HepG2 (cell line): Measurements from ENCODE around the gene P2RY11. TPM values are rescaled to one million over a fixed set of nuclear protein-coding genes. Genes with fewer than 3 reads are reported as not detected.

Source experiments
- AKNA ChIP-seq: sonication (generic); formaldehyde crosslinking; IDR thresholded peaks from 2 replicates; pipeline ENCODE4 v1.4.0; 2020; ENCODE audit warnings: missing genetic modification reagents, borderline replicate concordance
- ATF7-NPFF ChIP-seq: sonication (generic); formaldehyde crosslinking; IDR thresholded peaks from 2 replicates; pipeline ENCODE4 v1.8.1; 2023; ENCODE audit warnings: mild to moderate bottlenecking, low read depth, missing genetic modification reagents, moderate library complexity
- E2F1 ChIP-seq: sonication (generic); formaldehyde crosslinking; IDR thresholded peaks from 2 replicates; pipeline ENCODE4 v1.5.0; 2020; ENCODE audit warnings: missing genetic modification reagents
- ERF ChIP-seq: IDR thresholded peaks from 2 replicates; pipeline ENCODE4 v1.6.1; 2018; ENCODE audit warnings: missing biosample characterization, missing genetic modification reagents
- FOXJ3 ChIP-seq: sonication (generic); formaldehyde crosslinking; IDR thresholded peaks from 2 replicates; pipeline ENCODE4 v1.4.0; 2020; ENCODE audit warnings: missing genetic modification reagents, mild to moderate bottlenecking, borderline replicate concordance
- KLF11 ChIP-seq: IDR thresholded peaks from 2 replicates; pipeline ENCODE4 v1.6.1; 2016; ENCODE audit warnings: missing compliant biosample characterization
- KLF12 ChIP-seq: sonication (generic); formaldehyde crosslinking; IDR thresholded peaks from 2 replicates; pipeline ENCODE4 v1.4.0; 2020; ENCODE audit warnings: missing genetic modification reagents, borderline replicate concordance
- LBX2 ChIP-seq: sonication (generic); formaldehyde crosslinking; IDR thresholded peaks from 2 replicates; pipeline ENCODE4 v1.5.0; 2020; ENCODE audit warnings: missing genetic modification reagents, mild to moderate bottlenecking, borderline replicate concordance
- MAZ ChIP-seq, 2 experiments: sonication (generic) in 1 of 2; formaldehyde crosslinking in 1 of 2; IDR thresholded peaks; 2 replicates each; pipeline versions ENCODE4 v1.5.0 to v1.6.1; 2012 to 2020; ENCODE audit warnings: low read depth in 2 of 2, mild to moderate bottlenecking in 2 of 2, borderline replicate concordance in 1 of 2, improper control_type of control experiment in 1 of 2, low read length in 1 of 2, missing genetic modification reagents in 1 of 2, moderate library complexity in 1 of 2
- NR2F1 ChIP-seq, 2 experiments: fragments of 450-650 bp in 1 of 2; formaldehyde crosslinking in 1 of 2; IDR thresholded peaks; 2 replicates each; pipeline versions ENCODE4 v1.5.0 to v1.6.1; 2016 to 2020; ENCODE audit warnings: mild to moderate bottlenecking in 1 of 2, missing compliant biosample characterization in 1 of 2, missing genetic modification reagents in 1 of 2, moderate library complexity in 1 of 2
- SATB2 ChIP-seq: sonication (generic); formaldehyde crosslinking; IDR thresholded peaks from 2 replicates; pipeline ENCODE4 v1.5.0; 2020; ENCODE audit warnings: missing genetic modification reagents
- ZBTB8A ChIP-seq: sonication (generic); formaldehyde crosslinking; IDR thresholded peaks from 2 replicates; pipeline ENCODE4 v1.4.0; 2020; ENCODE audit warnings: mild to moderate bottlenecking, low read depth, missing genetic modification reagents, borderline replicate concordance
- ZNF510 ChIP-seq: sonication (generic); formaldehyde crosslinking; IDR thresholded peaks from 2 replicates; pipeline ENCODE4 v1.4.0; 2020; ENCODE audit warnings: low read depth, mild to moderate bottlenecking, missing genetic modification reagents
- ZNF580 ChIP-seq: IDR thresholded peaks from 2 replicates; pipeline ENCODE4 v1.6.1; 2016; ENCODE audit warnings: low read depth, borderline replicate concordance
- ZNF770 ChIP-seq: sonication (generic); formaldehyde crosslinking; IDR thresholded peaks from 2 replicates; pipeline ENCODE4 v1.5.0; 2020; ENCODE audit warnings: mild to moderate bottlenecking, missing genetic modification reagents
- ZSCAN9 ChIP-seq: IDR thresholded peaks from 2 replicates; pipeline ENCODE4 v1.6.1; 2016; ENCODE audit warnings: borderline replicate concordance
- polyA plus RNA-seq, 8 experiments: library from polyadenylated mRNA; depleted of rRNA in 3 of 8; stranded (reverse) in 7 of 8; unstranded in 1 of 8; fragments of >200 nt; fragmentation: Illumina TruSeq in 4 of 8; extraction: Trizol in 4 of 8; gene quantifications; 2 replicates each; pipeline versions ENCODE4 v1.2.1 to v1.2.3, GENCODE V29; 2011 to 2016; ENCODE audit warnings: low read depth in 4 of 8, missing spikeins in 1 of 8, mixed read lengths in 1 of 8; ENCODE audit not compliant: insufficient read depth in 1 of 8
- total RNA-seq, 5 experiments: library from RNA; depleted of rRNA; stranded (reverse); fragments of >200 nt; fragmentation: Illumina TruSeq; extraction: Trizol; gene quantifications; 2 replicates each; pipeline ENCODE4 v1.2.3, GENCODE V29; 2016; ENCODE audit warnings: low read depth in 1 of 5

The P2RY11 gene
- total and polyA plus RNA-seq, 2 of the 13 experiments (the other 11 are each of a cell fraction or from before 2014, with no cell fraction given), result 4.0 to 7.8 TPM

- TF ChIP-seq SATB2 (no peak), E2F1 (CRISPR knock-in tag) (no peak), KLF11 (CRISPR knock-in tag) (no peak), KLF12 (CRISPR knock-in tag) (no peak), ZBTB8A (CRISPR knock-in tag) (no peak), NR2F1 (CRISPR knock-in tag; IDR thresholded peaks at IDR 0.05) (0 out of 4 replicates have a peak, but pooled peaks of 1 of the 2 experiments have one; percentile 11), AKNA (no peak), ZNF580 (0 out of 2 replicates have a peak, but pooled peaks have one; percentile 21), ZNF770 (CRISPR knock-in tag) (no peak), LBX2 (CRISPR knock-in tag) (no peak), ZSCAN9 (no peak), ZNF510 (CRISPR knock-in tag) (no peak), FOXJ3 (CRISPR knock-in tag) (no peak), ATF7-NPFF (peak; percentile 5; the same call in 1 of the 2 replicates), MAZ (IDR thresholded peaks at IDR 0.05; ENCODE audit: borderline replicate concordance, low read depth, low read length) (0 out of 2 replicates have a peak, but pooled peaks have one; percentile 55), MAZ (CRISPR knock-in tag; IDR thresholded peaks at IDR 0.05; ENCODE audit: low read depth) (peak; percentile 34; the same call in 1 of the 2 replicates), ERF (CRISPR knock-in tag) (no peak)
Measured at GRCh38 chr19:10112895-10113591, 1.6 kb downstream of the P2RY11 start (continued).
